ENCODE data around the gene ZNF346. TPM values are rescaled to one million over a fixed set of nuclear protein-coding genes. Genes with fewer than 3 reads are reported as not detected.
A peak's percentile ranks its signal among the peaks of the same experiment; 100 is the strongest.

ZNF346 gene
- total and polyA plus RNA-seq, 4 donors = 6.6 to 31.5 (median 9.6) TPM

- H3K4me3 ChIP-seq = no peak overlapping the region
- ATAC-seq (ENCODE audit: insufficient read depth, low FRiP score) = no peak
- WGBS, 2 donors = 49 to 53% methylated on average over 12 to 13 of the region's 13 CpGs
Observed at GRCh38 chr5:177085985-177086653, 63.6 kb downstream of the ZNF346 start.

GRCh38 chr5:177086654-177087397, 64.3 kb downstream of the ZNF346 start, which contains the start of gene FGFR4:
TSS of gene FGFR4 (plus strand) at chr5:177086915. CDS start at chr5:177089603, 2,688 bp downstream.
- peaks cover 0 to 42% (median 21%) of the 10 kb centered on the region in 5 donors for H3K4me1 ChIP-seq (ENCODE audit: control insufficient read depth in 5 of 5, insufficient read depth in 5 of 5, low read length in 5 of 5)
- H3K4me3 ChIP-seq = peak within 1 kb of the TSS; percentile 45
- H3K9me3 ChIP-seq (ENCODE audit: control insufficient read depth in 4 of 4, insufficient read depth in 3 of 4, low read length in 3 of 4) = no peaks in the 10 kb centered on the region
- peak; percentile 88 to 94 (median 93) for DNase-seq
- H3K9ac ChIP-seq (ENCODE audit: insufficient read depth in 1 of 2, low read length in 2 of 2) = peak within 1 kb of the TSS in 1 of 2 donors; percentile 19
- 1 to 2% methylated on average over 37 to 60 of the region's 68 CpGs for WGBS, 2 donors
- TF ChIP-seq, protein P1, sequence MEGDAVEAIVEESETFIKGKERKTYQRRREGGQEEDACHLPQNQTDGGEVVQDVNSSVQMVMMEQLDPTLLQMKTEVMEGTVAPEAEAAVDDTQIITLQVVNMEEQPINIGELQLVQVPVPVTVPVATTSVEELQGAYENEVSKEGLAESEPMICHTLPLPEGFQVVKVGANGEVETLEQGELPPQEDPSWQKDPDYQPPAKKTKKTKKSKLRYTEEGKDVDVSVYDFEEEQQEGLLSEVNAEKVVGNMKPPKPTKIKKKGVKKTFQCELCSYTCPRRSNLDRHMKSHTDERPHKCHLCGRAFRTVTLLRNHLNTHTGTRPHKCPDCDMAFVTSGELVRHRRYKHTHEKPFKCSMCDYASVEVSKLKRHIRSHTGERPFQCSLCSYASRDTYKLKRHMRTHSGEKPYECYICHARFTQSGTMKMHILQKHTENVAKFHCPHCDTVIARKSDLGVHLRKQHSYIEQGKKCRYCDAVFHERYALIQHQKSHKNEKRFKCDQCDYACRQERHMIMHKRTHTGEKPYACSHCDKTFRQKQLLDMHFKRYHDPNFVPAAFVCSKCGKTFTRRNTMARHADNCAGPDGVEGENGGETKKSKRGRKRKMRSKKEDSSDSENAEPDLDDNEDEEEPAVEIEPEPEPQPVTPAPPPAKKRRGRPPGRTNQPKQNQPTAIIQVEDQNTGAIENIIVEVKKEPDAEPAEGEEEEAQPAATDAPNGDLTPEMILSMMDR (IDR thresholded peaks at IDR 0.05; ENCODE audit: control extremely low read depth, extremely low read depth) = no peak
- peak within 1 kb of the TSS in 1 of 2 donors; percentile 15 for H3K27ac ChIP-seq (ENCODE audit: low read depth in 1 of 2, low read length in 1 of 2)
- peaks cover 0 to 22% (median 11%) of the 10 kb centered on the region in 4 donors for H3K36me3 ChIP-seq (ENCODE audit: control insufficient read depth in 4 of 4, insufficient read depth in 4 of 4, low read length in 4 of 4)
- no peaks in the 10 kb centered on the region for H3K27me3 ChIP-seq (ENCODE audit: control insufficient read depth in 3 of 3, insufficient read depth in 3 of 3, low read length in 2 of 3)
- ATAC-seq (ENCODE audit: insufficient read depth, low FRiP score) = peak; percentile 85

More at GRCh38 chr5:177085985-177086653, 63.6 kb downstream of the ZNF346 start:
- H3K27ac ChIP-seq (ENCODE audit: low read depth in 1 of 2, low read length in 1 of 2) = no peak overlapping the region
- H3K9ac ChIP-seq (ENCODE audit: insufficient read depth in 1 of 2, low read length in 2 of 2) = no peak overlapping the region
- H3K27me3 ChIP-seq (ENCODE audit: control insufficient read depth in 3 of 3, insufficient read depth in 3 of 3, low read length in 2 of 3) = no peaks in the 10 kb centered on the region
- H3K36me3 ChIP-seq (ENCODE audit: control insufficient read depth in 4 of 4, insufficient read depth in 4 of 4, low read length in 4 of 4) = peaks cover 0 to 15% (median 8%) of the 10 kb centered on the region in 4 donors
- no peaks in the 10 kb centered on the region for H3K9me3 ChIP-seq (ENCODE audit: control insufficient read depth in 4 of 4, insufficient read depth in 3 of 4, low read length in 3 of 4)
- peak in 1 of 3 donors; percentile 29 for DNase-seq
- TF ChIP-seq, protein P1 (IDR thresholded peaks at IDR 0.05; ENCODE audit: control extremely low read depth, extremely low read depth) = no peak
- H3K4me1 ChIP-seq (ENCODE audit: control insufficient read depth in 5 of 5, insufficient read depth in 5 of 5, low read length in 5 of 5) = peaks cover 0 to 35% (median 21%) of the 10 kb centered on the region in 5 donors

DNA sequence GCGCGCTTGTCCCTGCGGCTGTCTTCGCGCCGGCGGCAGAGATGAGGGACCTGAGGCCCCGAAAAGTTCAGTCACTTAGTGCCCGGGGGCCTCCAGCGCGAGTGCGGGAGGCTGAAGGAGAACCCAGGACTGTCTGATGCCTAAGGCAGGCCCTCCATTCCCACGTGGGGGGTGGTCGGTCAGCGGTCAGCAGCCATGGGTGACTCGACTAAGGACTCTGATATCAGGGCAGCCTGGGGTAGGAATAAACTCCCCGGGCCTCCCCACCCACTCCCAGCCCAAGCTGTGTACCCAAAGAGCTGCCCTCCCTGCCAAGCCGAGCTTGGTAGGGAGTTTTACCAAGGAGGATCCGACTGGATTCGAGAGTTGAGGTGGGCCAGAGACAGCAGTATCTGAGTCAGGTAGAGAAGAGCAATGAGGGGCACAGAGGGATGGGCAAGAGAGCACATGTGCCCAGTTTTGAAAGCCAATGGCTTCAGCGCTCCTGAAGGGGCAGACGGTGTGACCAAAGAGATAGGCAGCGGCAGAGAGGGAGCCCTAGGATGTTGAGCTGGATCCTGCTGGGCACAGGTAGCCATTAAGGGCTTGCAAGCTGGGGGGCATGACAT, 65.0 kb downstream of the ZNF346 start:
- Histone ChIP-seq H3K9me3 (ENCODE audit: control insufficient read depth in 4 of 4, insufficient read depth in 3 of 4, low read length in 3 of 4) (peaks cover 0 to 2% (median 0%) of the 10 kb centered on the region in 4 donors), H3K36me3 (ENCODE audit: control insufficient read depth in 4 of 4, insufficient read depth in 4 of 4, low read length in 4 of 4) (peaks cover 0 to 29% (median 14%) of the 10 kb centered on the region in 4 donors), H3K4me1 (ENCODE audit: control insufficient read depth in 5 of 5, insufficient read depth in 5 of 5, low read length in 5 of 5) (peaks cover 0 to 44% (median 21%) of the 10 kb centered on the region in 5 donors), H3K27ac (ENCODE audit: low read depth in 1 of 2, low read length in 1 of 2) (peak overlapping the region in 1 of 2 donors; percentile 15), H3K27me3 (ENCODE audit: control insufficient read depth in 3 of 3, insufficient read depth in 3 of 3, low read length in 2 of 3) (no peaks in the 10 kb centered on the region), H3K9ac (ENCODE audit: insufficient read depth in 1 of 2, low read length in 2 of 2) (peak overlapping the region in 1 of 2 donors; percentile 19), H3K4me3 (peak overlapping the region; percentile 8)
- DNase-seq (no peak), ATAC-seq (ENCODE audit: insufficient read depth, low FRiP score) (peak; percentile 10)
- TF ChIP-seq, protein P1 (IDR thresholded peaks at IDR 0.05; ENCODE audit: control extremely low read depth, extremely low read depth) = no peak
- WGBS, 2 donors = 21% methylated on average over 23 of the region's 23 CpGs

All from lung (tissue), 12 donors.